ENCODE data around the gene ATL2.

GRCh38 chr2:38415023-38415422 is 38.0 kb upstream of the ATL2 start:
- TF ChIP-seq ARNT (IDR thresholded peaks at IDR 0.05): no peak
- TF ChIP-seq TARDBP (IDR thresholded peaks at IDR 0.05): no peak
- TF ChIP-seq FOXM1 (IDR thresholded peaks at IDR 0.05; ENCODE audit: borderline replicate concordance): no peak
- no peak for TF ChIP-seq ZNF384 (IDR thresholded peaks at IDR 0.05)

Measured in HEK293T (cell line).